COLO829 (cell line): ENCODE measurements around the gene RPGRIP1L.

Experiments used
- DNase-seq: peaks from one replicate; pipeline ENCODE4 v3.0.0; 2012; ENCODE audit warnings: low spot score

Gene RPGRIP1L

GRCh38 chr16:53703590-53704444 is at the start of gene RPGRIP1L, which contains the start of gene FTO:
RPGRIP1L (minus strand) TSS chr16:53703859; CDS start chr16:53700723, 3,136 bp downstream.
FTO (plus strand) TSS chr16:53704156.
- DNase-seq = peak; percentile 92

GRCh38 chr16:53753431-53753830 is 49.8 kb upstream of the RPGRIP1L start:
- no peak for DNase-seq

GRCh38 chr16:53752560-53752959 is 48.9 kb upstream of the RPGRIP1L start:
- no peak for DNase-seq

GRCh38 chr16:53745753-53746266 is 42.2 kb upstream of the RPGRIP1L start:
- no peak for DNase-seq

- DNase-seq = no peak
Observed at GRCh38 chr16:53745086-53745485, 41.4 kb upstream of the RPGRIP1L start.

- DNase-seq = no peak
Observed at GRCh38 chr16:53744449-53744848, 40.8 kb upstream of the RPGRIP1L start.

GRCh38 chr16:53743149-53743566 is 39.5 kb upstream of the RPGRIP1L start:
- no peak for DNase-seq

GRCh38 chr16:53741546-53741945 is 37.9 kb upstream of the RPGRIP1L start:
- no peak for DNase-seq

GRCh38 chr16:53740933-53741531 is 37.4 kb upstream of the RPGRIP1L start:
- DNase-seq = no peak

GRCh38 chr16:53740476-53740875 is 36.8 kb upstream of the RPGRIP1L start:
- no peak for DNase-seq

GRCh38 chr16:53737552-53737951 is 33.9 kb upstream of the RPGRIP1L start:
- no peak for DNase-seq

- no peak for DNase-seq
Observed at GRCh38 chr16:53736297-53736696, 32.6 kb upstream of the RPGRIP1L start.

- no peak for DNase-seq
Observed at GRCh38 chr16:53734908-53735307, 31.2 kb upstream of the RPGRIP1L start.

- no peak for DNase-seq
Observed at GRCh38 chr16:53732296-53732929, 28.8 kb upstream of the RPGRIP1L start.

GRCh38 chr16:53730693-53731092 is 27.0 kb upstream of the RPGRIP1L start:
- DNase-seq = no peak

- no peak for DNase-seq
Observed at GRCh38 chr16:53726625-53727024, 23.0 kb upstream of the RPGRIP1L start.

GRCh38 chr16:53721017-53721416 is 17.4 kb upstream of the RPGRIP1L start:
- DNase-seq = no peak

- no peak for DNase-seq
Observed at GRCh38 chr16:53717577-53717976, 13.9 kb upstream of the RPGRIP1L start.

GRCh38 chr16:53715023-53715384 is 11.3 kb upstream of the RPGRIP1L start:
- DNase-seq = no peak

GRCh38 chr16:53714205-53715022 is 10.8 kb upstream of the RPGRIP1L start:
- no peak for DNase-seq

GRCh38 chr16:53713403-53714204 is 9.9 kb upstream of the RPGRIP1L start:
- no peak for DNase-seq
